Measurements from ENCODE around the gene RBBP6. TPM values are rescaled to one million over a fixed set of nuclear protein-coding genes. Genes with fewer than 3 reads are reported as not detected.

Gene RBBP6
- polyA plus RNA-seq, 3 donors = 67.5 to 83.3 (median 82.0) TPM

DNA sequence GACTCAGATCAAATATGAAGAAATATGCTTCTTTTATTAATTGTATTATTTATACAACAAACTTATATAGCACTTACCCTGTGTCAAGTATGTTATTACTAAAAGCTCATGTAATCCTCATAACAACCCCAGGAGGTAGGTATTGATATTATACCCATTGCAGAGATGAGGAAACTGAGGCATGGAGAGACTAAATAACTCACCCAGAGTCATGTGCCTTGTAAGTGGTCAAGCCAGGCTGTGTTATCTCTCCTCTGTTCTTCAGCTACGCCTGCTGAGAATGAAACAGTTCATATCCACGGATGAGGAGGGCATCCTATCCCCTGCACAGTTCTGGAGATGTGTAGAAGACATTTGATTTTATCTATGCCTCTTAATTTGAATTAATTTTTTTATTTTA lies 78.1 kb downstream of the RBBP6 start:
- DNase-seq = no peak

Other genes with a start within 250 kb of the RBBP6 start
- gene TNRC6A, start 190.1 kb downstream of the RBBP6 start, polyA plus RNA-seq (ENCODE audit: insufficient read length in 3 of 3) = 10 to 100 TPM; 49.0 to 87.3 (median 82.9) TPM